ENCODE results near the gene PHF24. TPM values are rescaled to one million over a fixed set of nuclear protein-coding genes. Genes with fewer than 3 reads are reported as not detected.
"Not testable (repeated sequence)": the region's sequence is repeated elsewhere in the genome, so short reads cannot be mapped to it uniquely, and the experiment has no call there.

Gene PHF24
- total RNA-seq, 2 donors from 2014 or later, result 0.93 to 1.0 TPM

GRCh38 chr9:34993502-34994259 is 35.6 kb downstream of the PHF24 start:
- intact Hi-C loops (cut with DNase I), result no loop called here

GRCh38 chr9:34994260-34994899 is 36.3 kb downstream of the PHF24 start:
- no peak for DNase-seq (ENCODE audit: low spot score)
- intact Hi-C loops (cut with DNase I), result no loop called here

More at GRCh38 chr9:34993502-34994259, 35.6 kb downstream of the PHF24 start:
- DNase-seq (ENCODE audit: low spot score), result peak; percentile 92

GRCh38 chr9:34994900-34995669 is 37.0 kb downstream of the PHF24 start:
- intact Hi-C loops (cut with DNase I), result no loop called here
- DNase-seq (ENCODE audit: low spot score), result no peak

- DNase-seq (ENCODE audit: low spot score), result no peak
- intact Hi-C loops (cut with DNase I), result no loop called here
Measured at GRCh38 chr9:34995670-34996060, 37.6 kb downstream of the PHF24 start.

GRCh38 chr9:34996181-34996904 is 38.3 kb downstream of the PHF24 start:
- intact Hi-C loops (cut with DNase I), result no loop called here
- DNase-seq (ENCODE audit: low spot score), result no peak

GRCh38 chr9:34996905-34997279 is 38.8 kb downstream of the PHF24 start:
- no peak for DNase-seq (ENCODE audit: low spot score)
- intact Hi-C loops (cut with DNase I), result no loop called here

- intact Hi-C loops (cut with DNase I), result no loop called here
- DNase-seq (ENCODE audit: low spot score), result no peak
Measured at GRCh38 chr9:34997379-34997781, 39.3 kb downstream of the PHF24 start.

GRCh38 chr9:34998266-34998665 is 40.2 kb downstream of the PHF24 start:
- intact Hi-C loops (cut with DNase I), result no loop called here
- no peak for DNase-seq (ENCODE audit: low spot score)

- no peak for DNase-seq (ENCODE audit: low spot score)
- intact Hi-C loops (cut with DNase I), result no loop called here
Measured at GRCh38 chr9:34999576-34999975, 41.5 kb downstream of the PHF24 start.

GRCh38 chr9:35000535-35001284 is 42.6 kb downstream of the PHF24 start:
- intact Hi-C loops (cut with DNase I), result no loop called here
- DNase-seq (ENCODE audit: low spot score), result no peak

GRCh38 chr9:35001285-35001677 is 43.2 kb downstream of the PHF24 start:
- no peak for DNase-seq (ENCODE audit: low spot score)
- intact Hi-C loops (cut with DNase I), result no loop called here

GRCh38 chr9:35001803-35002502 is 43.9 kb downstream of the PHF24 start:
- intact Hi-C loops (cut with DNase I), result no loop called here
- DNase-seq (ENCODE audit: low spot score), result no peak

- intact Hi-C loops (cut with DNase I), result no loop called here
- no peak for DNase-seq (ENCODE audit: low spot score)
Measured at GRCh38 chr9:35002623-35003022, 44.5 kb downstream of the PHF24 start.

GRCh38 chr9:35004299-35004698 is 46.2 kb downstream of the PHF24 start:
- intact Hi-C loops (cut with DNase I); DNase-seq (ENCODE audit: low spot score): not testable (repeated sequence)

GRCh38 chr9:35010351-35010958 is 52.4 kb downstream of the PHF24 start:
- intact Hi-C loops (cut with DNase I), result no loop called here
- no peak for DNase-seq (ENCODE audit: low spot score)

- no peak for DNase-seq (ENCODE audit: low spot score)
- intact Hi-C loops (cut with DNase I), result no loop called here
Measured at GRCh38 chr9:35014517-35014916, 56.4 kb downstream of the PHF24 start.

GRCh38 chr9:35023443-35023842 is 65.4 kb downstream of the PHF24 start:
- intact Hi-C loops (cut with DNase I); DNase-seq (ENCODE audit: low spot score): not testable (repeated sequence)

- intact Hi-C loops (cut with DNase I), result no loop called here
- no peak for DNase-seq (ENCODE audit: low spot score)
Measured at GRCh38 chr9:35026671-35027070, 68.6 kb downstream of the PHF24 start.

All from posterior vena cava (tissue), 2 donors.